AG10803 (cell line): ENCODE measurements around the gene MRPL19.

Experiments
- DNase-seq: peaks from one replicate; pipeline ENCODE4 v3.0.0; 2010; ENCODE audit warnings: low read depth
- H3K4me3 ChIP-seq: 2 replicates; pipeline ENCODE4 v1.5.1; 2011; ENCODE audit warnings: mild to moderate bottlenecking, low read length, control low read depth
- CTCF ChIP-seq: conservative IDR thresholded peaks from 2 replicates; pipeline ENCODE4 v1.5.1; 2011; ENCODE audit warnings: mild to moderate bottlenecking, low read length, control low read depth, inconsistent platforms

Gene MRPL19

DNA sequence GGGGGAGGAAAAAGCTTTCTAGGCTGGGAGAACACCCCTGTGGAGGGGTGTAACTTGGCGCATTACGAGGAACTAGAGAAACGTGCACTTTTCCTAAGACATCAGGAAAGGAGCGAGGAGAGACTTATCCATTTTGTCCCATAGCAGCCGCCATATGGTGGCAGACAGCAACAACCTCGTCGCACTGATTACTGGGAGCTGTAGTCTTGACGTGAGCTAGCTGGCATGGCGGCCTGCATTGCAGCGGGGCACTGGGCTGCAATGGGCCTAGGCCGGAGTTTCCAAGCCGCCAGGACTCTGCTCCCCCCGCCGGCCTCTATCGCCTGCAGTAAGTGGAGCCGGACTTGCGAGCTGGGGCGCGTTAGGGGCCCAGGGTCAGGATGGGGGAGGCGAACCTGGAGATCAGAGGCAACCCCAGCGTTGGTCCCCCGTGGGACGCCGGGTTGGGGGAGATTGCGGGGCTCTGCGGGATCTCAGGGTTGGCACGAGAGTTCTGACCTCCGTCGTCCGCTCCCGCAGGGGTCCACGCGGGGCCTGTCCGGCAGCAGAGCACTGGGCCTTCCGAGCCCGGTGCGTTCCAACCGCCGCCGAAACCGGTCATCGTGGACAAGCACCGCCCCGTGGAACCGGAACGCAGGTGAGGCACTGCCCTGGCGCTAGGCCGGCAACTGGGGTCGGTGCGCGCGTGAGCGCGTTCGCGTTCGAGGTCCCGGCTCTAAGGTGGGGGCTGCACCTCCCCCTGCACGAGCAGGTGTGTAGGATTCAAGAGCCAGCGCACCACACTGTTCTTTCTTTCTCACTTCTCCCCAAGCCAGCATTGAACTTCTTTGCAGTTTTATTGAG, at the start of gene MRPL19:
MRPL19 (plus strand) TSS at position 201 of the 843 bp plus-strand sequence; CDS start at position 226, 25 bp downstream.
- DNase-seq, result peak; percentile 93
- peak; percentile 6; the same call in 1 of the 2 replicates for TF ChIP-seq CTCF
- peak within 1 kb of the TSS; percentile 88 for H3K4me3 ChIP-seq

- H3K4me3 ChIP-seq, result no peak overlapping the region
- no peak for TF ChIP-seq CTCF
- DNase-seq, result no peak
Observed at GRCh38 chr2:75596784-75597183, 49.8 kb upstream of the MRPL19 start.

DNA sequence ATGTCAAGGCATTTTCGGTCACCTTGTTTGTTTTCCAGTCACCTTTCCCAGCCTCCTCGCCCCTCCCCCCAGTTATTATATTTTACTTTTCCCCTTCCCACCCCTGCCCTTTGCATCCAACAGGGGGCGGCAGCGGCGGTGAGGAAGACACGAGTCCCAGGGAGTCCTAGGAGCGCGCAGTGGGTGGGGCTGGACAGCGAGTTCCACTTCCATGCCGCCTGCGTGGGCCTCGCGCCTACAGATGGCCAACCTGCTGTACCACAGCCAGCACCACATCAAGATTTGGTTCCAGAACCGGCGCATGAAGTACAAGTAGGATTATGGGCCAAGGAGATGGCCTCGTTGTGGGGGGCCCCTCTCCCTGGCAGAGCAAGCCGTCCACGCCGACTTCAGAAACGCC, 48.6 kb upstream of the MRPL19 start:
- no peak for TF ChIP-seq CTCF
- DNase-seq, result no peak
- no peak overlapping the region for H3K4me3 ChIP-seq

- no peak overlapping the region for H3K4me3 ChIP-seq
- TF ChIP-seq CTCF, result no peak
- DNase-seq, result no peak
Observed at GRCh38 chr2:75598589-75599155, 47.9 kb upstream of the MRPL19 start.

DNA sequence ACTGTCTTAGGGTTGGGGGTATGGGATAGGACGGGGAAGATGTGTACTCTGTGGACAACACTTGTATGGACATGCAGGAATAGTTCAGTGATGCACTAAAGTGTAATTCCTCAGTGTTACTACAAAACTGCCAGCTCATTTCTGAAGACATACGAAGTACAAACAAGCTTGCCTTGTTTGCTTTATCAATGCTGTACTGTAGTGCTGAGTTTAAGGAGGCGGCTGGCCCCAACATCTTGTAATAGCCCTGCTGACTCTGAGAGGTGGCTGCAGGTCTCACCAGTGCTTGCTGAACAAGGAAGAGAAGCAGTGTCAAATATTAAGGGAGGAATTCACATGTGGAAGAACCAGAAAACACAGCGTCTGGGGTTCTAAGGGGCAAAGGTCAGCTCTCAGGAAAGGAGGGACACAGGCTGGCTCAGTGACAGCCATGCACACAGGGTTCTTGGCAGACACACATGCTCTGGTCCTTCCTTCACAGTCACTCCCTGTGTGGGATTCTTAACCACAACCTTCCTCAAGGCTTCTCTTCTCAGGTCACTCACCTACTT, 46.0 kb upstream of the MRPL19 start:
- no peak for TF ChIP-seq CTCF
- DNase-seq, result no peak
- no peak overlapping the region for H3K4me3 ChIP-seq

DNA sequence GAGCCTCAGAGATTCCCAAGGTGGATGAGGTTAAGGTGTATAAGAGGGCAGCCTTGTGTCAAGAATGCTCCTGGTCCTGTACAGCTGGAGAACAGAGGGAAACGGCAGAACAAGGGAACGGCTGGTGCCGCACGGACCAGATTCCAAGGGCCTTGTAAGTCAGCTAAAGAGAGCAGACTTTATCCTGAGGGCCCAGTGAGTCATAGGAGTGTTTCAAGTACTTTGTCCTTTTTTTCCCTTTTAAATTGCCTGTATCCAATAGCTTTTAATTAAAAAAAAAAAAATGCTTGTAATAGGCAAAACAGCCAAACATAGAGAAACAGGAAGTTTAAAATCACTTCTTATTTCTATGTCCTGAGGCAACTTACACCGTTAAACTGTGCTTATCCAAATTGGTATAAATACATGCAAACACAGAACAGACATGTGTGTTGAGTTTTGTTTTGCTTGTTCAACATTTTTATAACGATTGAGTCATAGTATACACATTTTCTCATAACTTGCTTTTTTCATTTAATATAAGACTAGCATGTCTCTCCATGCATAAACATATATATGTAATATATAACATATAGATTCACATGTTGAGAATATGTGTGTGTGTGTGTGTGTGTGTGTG, 43.8 kb upstream of the MRPL19 start:
- no peak overlapping the region for H3K4me3 ChIP-seq
- TF ChIP-seq CTCF, result no peak
- DNase-seq, result peak; percentile 91
